Cardiac fibroblast (primary cell): ENCODE measurements around the gene ATP8A2.

Experiments used
- DNase-seq, 2 donors: peaks; one replicate each; pipeline versions ENCODE4 v3.0.0 to v3.0.0-alpha.2; 2010; ENCODE audit warnings: low read depth in 2 of 2
- H3K4me3 ChIP-seq, 2 donors: replicated peaks in 1 of 2; 1 replicate in 1 of 2; 2 replicates in 1 of 2; pipeline ENCODE4 v1.5.1; 2011; ENCODE audit warnings: low read depth in 2 of 2, low read length in 2 of 2, mild to moderate bottlenecking in 2 of 2, moderate library complexity in 1 of 2
- TF ChIP-seq, protein P1 (sequence below): IDR thresholded peaks from one replicate; pipeline ENCODE4 v1.5.1; 2011; ENCODE audit warnings: low read depth, mild to moderate bottlenecking, low read length, inconsistent platforms

The ATP8A2 gene

GRCh38 chr13:25588336-25589060 lies 216.7 kb downstream of the ATP8A2 start:
- TF ChIP-seq, protein P1, sequence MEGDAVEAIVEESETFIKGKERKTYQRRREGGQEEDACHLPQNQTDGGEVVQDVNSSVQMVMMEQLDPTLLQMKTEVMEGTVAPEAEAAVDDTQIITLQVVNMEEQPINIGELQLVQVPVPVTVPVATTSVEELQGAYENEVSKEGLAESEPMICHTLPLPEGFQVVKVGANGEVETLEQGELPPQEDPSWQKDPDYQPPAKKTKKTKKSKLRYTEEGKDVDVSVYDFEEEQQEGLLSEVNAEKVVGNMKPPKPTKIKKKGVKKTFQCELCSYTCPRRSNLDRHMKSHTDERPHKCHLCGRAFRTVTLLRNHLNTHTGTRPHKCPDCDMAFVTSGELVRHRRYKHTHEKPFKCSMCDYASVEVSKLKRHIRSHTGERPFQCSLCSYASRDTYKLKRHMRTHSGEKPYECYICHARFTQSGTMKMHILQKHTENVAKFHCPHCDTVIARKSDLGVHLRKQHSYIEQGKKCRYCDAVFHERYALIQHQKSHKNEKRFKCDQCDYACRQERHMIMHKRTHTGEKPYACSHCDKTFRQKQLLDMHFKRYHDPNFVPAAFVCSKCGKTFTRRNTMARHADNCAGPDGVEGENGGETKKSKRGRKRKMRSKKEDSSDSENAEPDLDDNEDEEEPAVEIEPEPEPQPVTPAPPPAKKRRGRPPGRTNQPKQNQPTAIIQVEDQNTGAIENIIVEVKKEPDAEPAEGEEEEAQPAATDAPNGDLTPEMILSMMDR: no peak
- no peak overlapping the region for H3K4me3 ChIP-seq
- DNase-seq: no peak

DNA sequence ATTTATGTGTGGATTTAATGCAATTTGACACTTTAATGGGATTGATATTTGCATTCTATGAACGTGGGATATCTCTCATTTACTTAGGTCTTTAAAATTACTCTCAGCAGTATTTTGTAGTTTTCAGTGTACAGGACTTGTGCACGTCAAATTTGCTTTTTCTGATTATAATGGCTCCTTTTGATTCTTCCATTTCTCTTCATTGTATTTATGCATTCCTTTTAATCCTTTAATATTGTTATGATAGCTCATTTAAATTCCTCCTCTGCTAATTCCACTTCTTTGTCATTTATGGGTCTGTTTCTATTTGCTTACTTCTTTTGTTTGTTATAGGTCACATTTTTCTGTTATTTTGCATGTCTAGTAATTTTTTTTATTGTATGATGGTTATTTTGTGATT lies 226.6 kb downstream of the ATP8A2 start:
- DNase-seq: no peak
- H3K4me3 ChIP-seq: no peak overlapping the region
- TF ChIP-seq, protein P1: no peak

GRCh38 chr13:25602176-25602575 lies 230.4 kb downstream of the ATP8A2 start:
- TF ChIP-seq, protein P1: no peak
- no peak overlapping the region for H3K4me3 ChIP-seq
- no peak for DNase-seq

DNA sequence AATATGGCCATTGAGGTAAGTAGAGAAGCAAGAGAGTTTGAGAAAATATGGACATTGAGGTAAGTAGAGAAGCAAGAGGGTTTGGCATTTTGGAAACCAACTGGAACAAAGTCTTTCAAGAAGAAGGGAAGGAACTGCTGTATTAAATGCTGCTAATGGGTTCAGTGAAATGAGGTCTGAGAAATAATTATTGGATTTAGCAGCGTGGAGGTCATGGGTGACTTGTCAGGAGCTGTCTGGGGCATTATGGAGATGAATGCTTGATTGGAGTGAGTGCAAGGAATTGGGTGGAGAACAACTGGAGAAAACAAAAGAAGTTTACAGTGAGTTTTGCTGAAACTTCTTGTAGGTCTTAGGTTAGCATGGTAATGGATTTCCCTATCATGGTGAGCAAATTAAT lies 232.3 kb downstream of the ATP8A2 start:
- no peak for DNase-seq
- TF ChIP-seq, protein P1: no peak
- no peak overlapping the region for H3K4me3 ChIP-seq

- no peak for DNase-seq
- TF ChIP-seq, protein P1: no peak
- H3K4me3 ChIP-seq: no peak overlapping the region
These were observed 235.3 kb downstream of the ATP8A2 start for GRCh38 chr13:25607096-25607495.

GRCh38 chr13:25608181-25608580 lies 236.4 kb downstream of the ATP8A2 start:
- TF ChIP-seq, protein P1: no peak
- DNase-seq: no peak
- no peak overlapping the region for H3K4me3 ChIP-seq

DNA sequence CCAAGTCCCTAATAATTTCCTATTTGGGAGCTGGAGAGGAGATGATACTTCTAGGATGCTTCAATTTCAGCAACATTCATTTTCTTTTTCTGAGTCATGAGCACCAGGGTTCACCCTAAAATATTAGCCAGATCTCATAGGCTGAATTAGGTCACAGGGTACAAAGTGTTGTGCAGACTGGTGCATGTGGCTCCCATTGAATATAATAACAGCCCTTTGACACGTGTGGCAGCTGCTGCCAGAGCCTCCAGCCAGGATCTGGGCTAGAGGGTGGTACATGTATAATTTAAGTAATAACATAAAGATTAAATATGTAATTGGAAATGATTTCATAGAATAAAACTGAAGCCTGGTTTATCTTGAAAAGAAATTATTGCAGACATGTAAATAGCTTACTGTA lies 244.9 kb downstream of the ATP8A2 start:
- no peak for DNase-seq
- H3K4me3 ChIP-seq: no peak overlapping the region
- TF ChIP-seq, protein P1: no peak
